Kidney (tissue), 14 donors: ENCODE results near the gene TMEM266. TPM values are rescaled to one million over a fixed set of nuclear protein-coding genes. Genes with fewer than 3 reads are reported as not detected.

Experiments used
- DNase-seq, 5 donors: peaks; one replicate each; pipeline ENCODE4 v3.0.0-alpha.2; 2013 to 2020
- FAIRE-seq: peaks from 2 replicates; lab custom pipeline; 2012; peaks lifted over from hg19 to GRCh38; lab: Jason Lieb, UNC
- H3K27ac ChIP-seq, 2 donors: one replicate each; pipeline ENCODE4 v1.7.0; 2013; ENCODE audit warnings: low read depth in 2 of 2, low read length in 2 of 2, inconsistent platforms in 1 of 2
- H3K27me3 ChIP-seq: one replicate; pipeline ENCODE4 v1.7.1; 2013; ENCODE audit warnings: low read length, inconsistent platforms; ENCODE audit not compliant: control insufficient read depth, insufficient read depth
- H3K36me3 ChIP-seq, 3 donors: one replicate each; pipeline versions ENCODE4 v1.7.0 to v1.7.1; 2013; ENCODE audit warnings: low read length in 3 of 3, control low read depth in 1 of 3, inconsistent platforms in 1 of 3; ENCODE audit not compliant: insufficient read depth in 3 of 3, control insufficient read depth in 2 of 3
- H3K4me1 ChIP-seq, 3 donors: one replicate each; pipeline versions ENCODE4 v1.7.0 to v1.7.1; 2013; ENCODE audit warnings: low read length in 3 of 3, inconsistent platforms in 1 of 3, low read depth in 1 of 3; ENCODE audit not compliant: control insufficient read depth in 2 of 3, insufficient read depth in 2 of 3
- H3K4me3 ChIP-seq, 3 donors: one replicate each; pipeline versions ENCODE4 v1.7.0 to v1.8.1; 2013; ENCODE audit warnings: low read length in 3 of 3, control low read depth in 1 of 3, inconsistent platforms in 1 of 3
- H3K9ac ChIP-seq, 3 donors: one replicate each; pipeline versions ENCODE4 v1.7.0 to v1.7.1; 2013; ENCODE audit warnings: low read length in 3 of 3, control low read depth in 1 of 3, inconsistent platforms in 1 of 3
- H3K9me3 ChIP-seq, 3 donors: one replicate each; pipeline versions ENCODE4 v1.7.0 to v1.7.1; 2013; ENCODE audit warnings: low read length in 3 of 3, control low read depth in 1 of 3, inconsistent platforms in 1 of 3; ENCODE audit not compliant: control insufficient read depth in 2 of 3, insufficient read depth in 1 of 3
- CTCF ChIP-seq: IDR thresholded peaks from 3 replicates; pipeline ENCODE4 v1.5.1; 2012; ENCODE audit warnings: mild to moderate bottlenecking, moderate library complexity, borderline replicate concordance; ENCODE audit not compliant: insufficient read depth; ENCODE audit errors: extremely low read depth
- intact Hi-C: fragments of 100-400 bp; cut with DNase I; formaldehyde crosslinking; loops from one replicate; pipeline ENCODE4 v1.11.1; 2022
- polyA plus RNA-seq: library from polyadenylated mRNA; stranded (reverse); fragments of 350-450 nt; fragmentation: Illumina TruSeq; extraction: RNeasy Lipid Tissue Mini Kit (QIAGEN cat#74804); gene quantifications from one replicate; pipeline ENCODE4 v1.2.3, GENCODE V29; 2014; ENCODE audit warnings: low read depth, low replicate concordance; ENCODE audit not compliant: insufficient read depth
- total RNA-seq: library from RNA; stranded (reverse); fragmentation: NEBNext Ultra II Directional; extraction: Animal tissue kit (Norgen Biotek cat#: 25700); gene quantifications from one replicate; pipeline ENCODE4 v1.2.1, GENCODE V29; 2021
- donor health status: control.
- donor health status: control.
- donor health status: control.
- donor health status: control.
- donor health status: control.
- donor health status: DM: yes; HTN: yes; CAD: no.
- donor health status: Normal renal cell carcinoma (clear cell type).

TMEM266 gene
- total and polyA plus RNA-seq, 2 donors from 2014 or later, result 0.72 to 3.1 TPM

GRCh38 chr15:76229266-76229665 is 169.5 kb downstream of the TMEM266 start:
- Histone ChIP-seq H3K4me1 (no peaks in the 10 kb centered on the region), H3K4me3 (no peak overlapping the region), H3K9me3 (no peaks in the 10 kb centered on the region), H3K27ac (no peak overlapping the region), H3K36me3 (peaks cover 0 to 10% (median 5%) of the 10 kb centered on the region in 3 donors), H3K27me3 (no peaks in the 10 kb centered on the region), H3K9ac (no peak overlapping the region)
- FAIRE-seq, result no peak
- no peak for TF ChIP-seq CTCF
- no peak for DNase-seq
- intact Hi-C loops, result no loop called here

GRCh38 chr15:76233921-76234320 is 174.1 kb downstream of the TMEM266 start:
- no peaks in the 10 kb centered on the region for H3K4me1 ChIP-seq
- H3K36me3 ChIP-seq, result peaks cover 0 to 10% (median 5%) of the 10 kb centered on the region in 3 donors
- TF ChIP-seq CTCF, result no peak
- H3K27ac ChIP-seq, result no peak overlapping the region
- no peak overlapping the region for H3K9ac ChIP-seq
- intact Hi-C loops, result no loop called here
- H3K9me3 ChIP-seq, result no peaks in the 10 kb centered on the region
- DNase-seq (no peak), FAIRE-seq (no peak)
- H3K4me3 ChIP-seq, result no peak overlapping the region
- no peaks in the 10 kb centered on the region for H3K27me3 ChIP-seq

- FAIRE-seq (no peak), DNase-seq (no peak)
- H3K4me3 ChIP-seq, result no peak overlapping the region
- TF ChIP-seq CTCF, result no peak
- no peaks in the 10 kb centered on the region for H3K4me1 ChIP-seq
- peaks cover 0 to 6% (median 5%) of the 10 kb centered on the region in 3 donors for H3K36me3 ChIP-seq
- no peak overlapping the region for H3K27ac ChIP-seq
- H3K9me3 ChIP-seq, result no peaks in the 10 kb centered on the region
- intact Hi-C loops, result no loop called here
- H3K9ac ChIP-seq, result no peak overlapping the region
- no peaks in the 10 kb centered on the region for H3K27me3 ChIP-seq
Measured at GRCh38 chr15:76234337-76234889, 174.6 kb downstream of the TMEM266 start.
